ENCODE results near the gene FUZ. TPM values are rescaled to one million over a fixed set of nuclear protein-coding genes. Genes with fewer than 3 reads are reported as not detected.

Gene FUZ
- total and polyA plus RNA-seq, 2 of the 4 experiments (the other 2 are of a cell fraction): 12.1 to 14.3 TPM

DNA sequence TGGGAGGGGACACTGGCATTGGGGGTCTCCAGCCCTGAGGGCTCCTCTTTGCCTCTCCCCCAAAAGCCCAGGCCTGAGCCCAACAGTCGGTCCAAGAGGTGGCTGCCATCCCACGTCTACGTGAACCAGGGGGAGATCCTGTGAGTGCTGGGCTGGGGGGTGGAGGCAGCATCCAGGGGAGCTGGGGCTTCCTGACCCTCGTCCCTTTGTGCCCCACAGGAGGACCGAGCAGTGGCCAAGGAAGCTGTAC lies 44.7 kb upstream of the FUZ start:
- dilution Hi-C loops (cut with HindIII; ENCODE audit: low sequenced_read_pairs, unreplicated experiment): no loop called here
- Histone ChIP-seq H3K27ac (ENCODE audit: insufficient read depth, low read length) (no peak overlapping the region), H4K20me1 (ENCODE audit: insufficient read depth, low read length) (peaks cover 67% of the 10 kb centered on the region)

More for the DNA sequence above, 44.7 kb upstream of the FUZ start:
- Histone ChIP-seq H2AK9ac (replicated peaks; ENCODE audit: low read depth, low read length, poor library complexity) (no peak overlapping the region), H3K9me1 (ENCODE audit: insufficient read depth, low read length) (peaks cover 8% of the 10 kb centered on the region), H3K4ac (ENCODE audit: low read depth, low read length) (no peak overlapping the region), H2BK15ac (ENCODE audit: low read depth, low read length) (no peak overlapping the region), H3K14ac (replicated peaks; ENCODE audit: low read depth, low read length) (no peak overlapping the region), H3K9me3 (ENCODE audit: control insufficient read depth, insufficient read depth, low read length) (no peaks in the 10 kb centered on the region), H3K4me1 (ENCODE audit: control insufficient read depth, insufficient read depth, low read length) (peaks cover 13% of the 10 kb centered on the region), H2BK20ac (ENCODE audit: low read depth, low read length) (no peak overlapping the region), H3K27me3 (ENCODE audit: control insufficient read depth, insufficient read depth, low read length) (no peaks in the 10 kb centered on the region), H3K4me3 (ENCODE audit: insufficient read depth, low read depth, low read length) (no peak overlapping the region), H3K23ac (ENCODE audit: low read depth, low read length) (no peak overlapping the region), H2AK5ac (ENCODE audit: low read depth, low read length) (no peak overlapping the region), H4K91ac (ENCODE audit: insufficient read depth, low read depth, low read length) (no peak overlapping the region), H3K9ac (ENCODE audit: low read depth, low read length) (no peak overlapping the region), H3K56ac (ENCODE audit: extremely low read depth, insufficient read depth, low read length) (no peak overlapping the region), H4K8ac (ENCODE audit: low read depth in 2 of 2, low read length in 2 of 2) (no peak overlapping the region), H2BK120ac (ENCODE audit: low read depth, low read length) (no peak overlapping the region), H2AFZ (replicated peaks; ENCODE audit: low read length, poor library complexity) (no peak overlapping the region), H4K5ac (ENCODE audit: low read depth, low read length) (no peak overlapping the region), H3K79me1 (ENCODE audit: low read depth in 1 of 2, low read length in 2 of 2) (peaks cover 0 to 74% of the 10 kb centered on the region in 2 experiments), H3K36me3 (ENCODE audit: control insufficient read depth, insufficient read depth, low read length) (peaks cover 77% of the 10 kb centered on the region), H3K18ac (ENCODE audit: low read depth, low read length) (no peak overlapping the region), H3K4me2 (ENCODE audit: low read depth, low read length) (no peak overlapping the region), H2BK5ac (ENCODE audit: low read depth, low read length, poor library complexity, severe bottlenecking) (no peak overlapping the region)
- WGBS, 2 experiments (ENCODE audit: extremely low coverage in 2 of 2, insufficient read length in 1 of 2): no CpG with 5 or more reads among the region's 5 CpGs
- DNase-seq (no peak), ATAC-seq (ENCODE audit: low read depth) (no peak)
- ChIA-PET CTCF (no interaction called here), POLR2A (ENCODE audit: unreplicated experiment) (no interaction called here)
- intact Hi-C loops (cut with micrococcal nuclease) (no loop called here), in situ Hi-C loops (cut with MboI; ENCODE audit: low sequenced_read_pairs) (loop anchor here (10.0 kb wide), 1 partner anchor 173 kb away; the partner anchor contains the start of gene ADM5)
- BruUV-seq (replicated peaks): no TSS peak
- TF ChIP-seq NFE2L2 (IDR thresholded peaks at IDR 0.05; ENCODE audit: low read depth, low read length): no peak
- no peak for TF ChIP-seq MAFK (IDR thresholded peaks at IDR 0.05; ENCODE audit: low read depth, low read length)
- TF ChIP-seq FOS (IDR thresholded peaks at IDR 0.05; ENCODE audit: low read depth, low read length): no peak
- no peak for TF ChIP-seq MXI1 (IDR thresholded peaks at IDR 0.05; ENCODE audit: borderline replicate concordance, low read depth, low read length)
- TF ChIP-seq, protein P1, sequence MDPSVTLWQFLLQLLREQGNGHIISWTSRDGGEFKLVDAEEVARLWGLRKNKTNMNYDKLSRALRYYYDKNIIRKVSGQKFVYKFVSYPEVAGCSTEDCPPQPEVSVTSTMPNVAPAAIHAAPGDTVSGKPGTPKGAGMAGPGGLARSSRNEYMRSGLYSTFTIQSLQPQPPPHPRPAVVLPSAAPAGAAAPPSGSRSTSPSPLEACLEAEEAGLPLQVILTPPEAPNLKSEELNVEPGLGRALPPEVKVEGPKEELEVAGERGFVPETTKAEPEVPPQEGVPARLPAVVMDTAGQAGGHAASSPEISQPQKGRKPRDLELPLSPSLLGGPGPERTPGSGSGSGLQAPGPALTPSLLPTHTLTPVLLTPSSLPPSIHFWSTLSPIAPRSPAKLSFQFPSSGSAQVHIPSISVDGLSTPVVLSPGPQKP (IDR thresholded peaks at IDR 0.05; ENCODE audit: borderline replicate concordance, low read depth, low read length): no peak
- no peak for TF ChIP-seq RAD21 (IDR thresholded peaks at IDR 0.05; ENCODE audit: low read length)
- no peak for TF ChIP-seq CHD1 (IDR thresholded peaks at IDR 0.05; ENCODE audit: low read depth, low read length)
- TF ChIP-seq MAZ (IDR thresholded peaks at IDR 0.05; ENCODE audit: borderline replicate concordance, low read depth, low read length): no peak
- TF ChIP-seq POLR2A (IDR thresholded peaks at IDR 0.05; ENCODE audit: low read depth, low read length): no peak
- no peak for TF ChIP-seq BHLHE40 (IDR thresholded peaks at IDR 0.05; ENCODE audit: low read depth, low read length)
- TF ChIP-seq RCOR1 (IDR thresholded peaks at IDR 0.05; ENCODE audit: insufficient replicate concordance, low read length): no peak
- TF ChIP-seq RFX5 (IDR thresholded peaks at IDR 0.05; ENCODE audit: low read depth, low read length): no peak
- no peak for TF ChIP-seq SMC3 (IDR thresholded peaks at IDR 0.05; ENCODE audit: low read depth, low read length)
- TF ChIP-seq, protein P2, sequence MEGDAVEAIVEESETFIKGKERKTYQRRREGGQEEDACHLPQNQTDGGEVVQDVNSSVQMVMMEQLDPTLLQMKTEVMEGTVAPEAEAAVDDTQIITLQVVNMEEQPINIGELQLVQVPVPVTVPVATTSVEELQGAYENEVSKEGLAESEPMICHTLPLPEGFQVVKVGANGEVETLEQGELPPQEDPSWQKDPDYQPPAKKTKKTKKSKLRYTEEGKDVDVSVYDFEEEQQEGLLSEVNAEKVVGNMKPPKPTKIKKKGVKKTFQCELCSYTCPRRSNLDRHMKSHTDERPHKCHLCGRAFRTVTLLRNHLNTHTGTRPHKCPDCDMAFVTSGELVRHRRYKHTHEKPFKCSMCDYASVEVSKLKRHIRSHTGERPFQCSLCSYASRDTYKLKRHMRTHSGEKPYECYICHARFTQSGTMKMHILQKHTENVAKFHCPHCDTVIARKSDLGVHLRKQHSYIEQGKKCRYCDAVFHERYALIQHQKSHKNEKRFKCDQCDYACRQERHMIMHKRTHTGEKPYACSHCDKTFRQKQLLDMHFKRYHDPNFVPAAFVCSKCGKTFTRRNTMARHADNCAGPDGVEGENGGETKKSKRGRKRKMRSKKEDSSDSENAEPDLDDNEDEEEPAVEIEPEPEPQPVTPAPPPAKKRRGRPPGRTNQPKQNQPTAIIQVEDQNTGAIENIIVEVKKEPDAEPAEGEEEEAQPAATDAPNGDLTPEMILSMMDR (conservative IDR thresholded peaks at IDR 0.05; ENCODE audit: low read depth, low read length): no peak
- TF ChIP-seq CEBPB (IDR thresholded peaks at IDR 0.05; ENCODE audit: low read depth, low read length): no peak
- TF ChIP-seq, protein P3, sequence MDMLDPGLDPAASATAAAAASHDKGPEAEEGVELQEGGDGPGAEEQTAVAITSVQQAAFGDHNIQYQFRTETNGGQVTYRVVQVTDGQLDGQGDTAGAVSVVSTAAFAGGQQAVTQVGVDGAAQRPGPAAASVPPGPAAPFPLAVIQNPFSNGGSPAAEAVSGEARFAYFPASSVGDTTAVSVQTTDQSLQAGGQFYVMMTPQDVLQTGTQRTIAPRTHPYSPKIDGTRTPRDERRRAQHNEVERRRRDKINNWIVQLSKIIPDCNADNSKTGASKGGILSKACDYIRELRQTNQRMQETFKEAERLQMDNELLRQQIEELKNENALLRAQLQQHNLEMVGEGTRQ (IDR thresholded peaks at IDR 0.05; ENCODE audit: low read depth, low read length): no peak

Data from IMR-90 (cell line).